Endodermal cell (in vitro differentiated cells): ENCODE data around the gene LNX1. TPM values are rescaled to one million over a fixed set of nuclear protein-coding genes. Genes with fewer than 3 reads are reported as not detected.

Experiments used
- DNase-seq: peaks from one replicate; pipeline ENCODE4 v3.0.0-alpha.2; 2017
- H3K27ac ChIP-seq: 2 replicates; pipeline ENCODE4 v1.5.1; 2013; ENCODE audit warnings: mild to moderate bottlenecking, low read depth, low read length, moderate library complexity
- H3K27me3 ChIP-seq: 2 replicates; pipeline ENCODE4 v1.6.1; 2013; ENCODE audit warnings: mild to moderate bottlenecking, low read length, moderate library complexity; ENCODE audit not compliant: insufficient read depth, control insufficient read depth, poor library complexity, severe bottlenecking
- H3K36me3 ChIP-seq: 2 replicates; pipeline ENCODE4 v1.7.0; 2013; ENCODE audit warnings: mild to moderate bottlenecking, low read length, moderate library complexity; ENCODE audit not compliant: control insufficient read depth, insufficient read depth
- H3K4me1 ChIP-seq: one replicate; pipeline ENCODE4 v1.7.0; 2013; ENCODE audit warnings: low read length; ENCODE audit not compliant: control insufficient read depth, insufficient read depth
- H3K4me3 ChIP-seq: 2 replicates; pipeline ENCODE4 v1.5.1; 2013; ENCODE audit warnings: mild to moderate bottlenecking, low read length, moderate library complexity
- H3K9ac ChIP-seq: 2 replicates; pipeline ENCODE4 v1.6.1; 2013; ENCODE audit warnings: mild to moderate bottlenecking, low read length, moderate library complexity; ENCODE audit not compliant: poor library complexity, severe bottlenecking; ENCODE audit errors: extremely low read depth
- H3K9me3 ChIP-seq: 2 replicates; pipeline ENCODE4 v1.6.1; 2013; ENCODE audit warnings: mild to moderate bottlenecking, low read length, moderate library complexity; ENCODE audit not compliant: control insufficient read depth
- H3K27ac Mint-ChIP-seq: 2 replicates; pipeline ENCODE4 v1.8.0; 2020; ENCODE audit warnings: mixed read lengths
- H3K27me3 Mint-ChIP-seq: 2 replicates; pipeline ENCODE4 v1.8.0; 2021; ENCODE audit warnings: mild to moderate bottlenecking, mixed read lengths; ENCODE audit not compliant: insufficient read depth
- H3K36me3 Mint-ChIP-seq: 2 replicates; pipeline ENCODE4 v1.8.0; 2020; ENCODE audit warnings: low read depth, mixed read lengths
- H3K4me1 Mint-ChIP-seq: 2 replicates; pipeline ENCODE4 v1.8.0; 2020; ENCODE audit warnings: mixed read lengths
- H3K4me3 Mint-ChIP-seq: 2 replicates; pipeline ENCODE4 v1.8.0; 2020; ENCODE audit warnings: mild to moderate bottlenecking, moderate library complexity, mixed read lengths
- H3K9me3 Mint-ChIP-seq: 2 replicates; pipeline ENCODE4 v1.8.0; 2020; ENCODE audit warnings: mild to moderate bottlenecking, mixed read lengths
- CTCF ChIP-seq: fragments of 200-600 bp; sonication (generic); conservative IDR thresholded peaks from 2 replicates; pipeline ENCODE4 v1.5.0; 2021; ENCODE audit warnings: antibody characterized with exemption, mild to moderate bottlenecking
- WGBS, 2 experiments: methylation state at CpG; one replicate each; pipeline versions ENCODE4 v1.1.5 to v1.1.7; 2013; ENCODE audit warnings: missing lambda C conversion rate in 2 of 2, mixed read lengths in 1 of 2; ENCODE audit not compliant: insufficient coverage in 1 of 2, insufficient read length in 1 of 2; 5-methylcytosine and 5-hydroxymethylcytosine counted together
- total RNA-seq, 2 donors: library from RNA; stranded (reverse); fragmentation: NEBNext Ultra II Directional in 1 of 2; extraction: Animal tissue kit (Norgen Biotek cat#: 25700) in 1 of 2; gene quantifications; 2 replicates in 1 of 2; 3 replicates in 1 of 2; pipeline ENCODE4 v1.2.1, GENCODE V29; 2021

Gene LNX1
- total RNA-seq, 2 donors from 2014 or later, result 4.4 to 5.4 TPM

DNA sequence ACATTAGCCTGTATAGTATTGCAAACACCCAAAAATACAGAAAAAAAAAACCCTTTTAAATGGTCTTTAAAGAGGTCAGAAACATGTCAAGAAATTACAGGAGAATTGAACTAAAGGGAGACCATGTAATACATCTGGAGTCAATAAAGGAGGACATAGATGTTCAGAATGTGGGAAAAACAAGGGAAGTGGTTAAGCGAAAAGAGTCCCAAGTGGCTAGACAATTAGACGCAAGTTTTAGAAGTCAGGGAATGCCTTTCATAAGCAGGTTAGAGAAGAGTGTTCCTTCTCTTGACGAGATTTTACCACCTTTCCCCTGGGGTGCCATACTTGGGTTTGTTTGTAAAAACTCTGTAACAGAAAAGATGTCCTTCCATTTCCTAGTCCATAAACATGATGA is 7.8 kb downstream of the LNX1 start:
- Histone ChIP-seq H3K9me3 (no peaks in the 10 kb centered on the region), H3K27me3 (no peaks in the 10 kb centered on the region), H3K36me3 (no peaks in the 10 kb centered on the region), H3K4me3 (no peak overlapping the region), H3K9ac (no peak overlapping the region), H3K27ac (no peak overlapping the region), H3K4me1 (no peaks in the 10 kb centered on the region)
- no peaks in the 10 kb centered on the region for H3K27me3 Mint-ChIP-seq
- no peaks in the 10 kb centered on the region for H3K9me3 Mint-ChIP-seq
- H3K4me3 Mint-ChIP-seq, result no peak overlapping the region
- no peak for TF ChIP-seq CTCF
- no peaks in the 10 kb centered on the region for H3K36me3 Mint-ChIP-seq
- no peak overlapping the region for H3K27ac Mint-ChIP-seq
- no peaks in the 10 kb centered on the region for H3K4me1 Mint-ChIP-seq
- no peak for DNase-seq
- WGBS, 2 experiments, result 90 to 94% methylated on average over 2 to 3 of the region's 3 CpGs

DNA sequence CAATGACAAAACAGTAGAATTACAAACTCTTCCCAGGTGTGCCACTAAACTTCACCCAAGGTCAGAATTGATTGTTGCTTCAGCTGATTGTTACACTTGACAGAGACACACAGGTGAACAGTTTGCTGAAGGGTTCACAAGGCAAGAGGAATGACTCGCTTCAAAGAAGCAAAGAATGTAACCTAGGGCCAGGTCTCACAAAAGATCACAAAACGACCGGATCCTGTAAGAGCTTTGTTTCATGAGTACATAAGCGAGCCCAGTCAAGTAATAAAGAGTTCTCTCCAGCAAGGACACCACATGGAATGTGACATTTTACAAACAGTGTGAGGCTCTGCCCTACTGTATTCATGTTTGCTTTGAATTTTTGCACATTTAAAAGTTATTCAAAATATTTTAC is 9.1 kb downstream of the LNX1 start:
- Histone ChIP-seq H3K4me3 (no peak overlapping the region), H3K27ac (no peak overlapping the region), H3K9me3 (no peaks in the 10 kb centered on the region), H3K27me3 (no peaks in the 10 kb centered on the region), H3K9ac (no peak overlapping the region), H3K36me3 (no peaks in the 10 kb centered on the region), H3K4me1 (no peaks in the 10 kb centered on the region)
- no peak for DNase-seq
- WGBS, 2 experiments, result 67 to 68% methylated on average over 4 of the region's 4 CpGs
- Mint-ChIP-seq H3K4me1 (no peaks in the 10 kb centered on the region), H3K27ac (no peak overlapping the region), H3K27me3 (no peaks in the 10 kb centered on the region), H3K9me3 (no peaks in the 10 kb centered on the region), H3K4me3 (no peak overlapping the region), H3K36me3 (no peaks in the 10 kb centered on the region)
- TF ChIP-seq CTCF, result no peak

DNA sequence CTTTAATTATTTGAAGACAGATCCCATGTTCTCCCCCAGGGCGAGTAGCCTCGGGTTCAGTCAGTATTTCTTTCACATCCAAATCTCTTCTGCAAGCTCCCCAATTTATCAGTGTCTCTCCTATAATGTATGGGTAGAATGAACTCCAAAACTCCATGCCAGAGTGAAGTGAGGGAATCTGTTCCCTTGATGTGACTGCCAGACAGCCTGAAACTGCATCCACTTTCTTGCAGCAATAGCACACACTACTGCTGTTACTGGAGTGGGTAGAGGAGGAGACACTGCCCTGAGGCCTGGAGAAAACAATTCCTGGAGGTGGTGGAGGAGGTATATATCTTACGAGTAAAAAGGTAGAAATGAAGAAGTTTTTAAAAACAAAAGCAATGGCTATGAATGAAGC is 11.0 kb downstream of the LNX1 start:
- H3K36me3 Mint-ChIP-seq, result no peaks in the 10 kb centered on the region
- H3K27ac ChIP-seq, result no peak overlapping the region

More for the DNA sequence above, 11.0 kb downstream of the LNX1 start:
- Mint-ChIP-seq H3K4me3 (no peak overlapping the region), H3K9me3 (no peaks in the 10 kb centered on the region), H3K27ac (no peak overlapping the region), H3K4me1 (peaks cover 4% of the 10 kb centered on the region), H3K27me3 (no peaks in the 10 kb centered on the region)
- no peaks in the 10 kb centered on the region for H3K27me3 ChIP-seq
- H3K36me3 ChIP-seq, result no peaks in the 10 kb centered on the region
- no peak for DNase-seq
- H3K9ac ChIP-seq, result no peak overlapping the region
- no peak for TF ChIP-seq CTCF
- WGBS, 2 experiments, result 87 to 100% methylated on average over 1 to 3 of the region's 3 CpGs
- no peaks in the 10 kb centered on the region for H3K4me1 ChIP-seq
- no peak overlapping the region for H3K4me3 ChIP-seq
- H3K9me3 ChIP-seq, result no peaks in the 10 kb centered on the region
